A673 (cell line): ENCODE measurements around the gene FBXO42.

Source experiments
- EZH2 ChIP-seq: fragments of 200-600 bp; sonication (generic); IDR thresholded peaks from 2 replicates; pipeline ENCODE4 v1.6.1; 2017; ENCODE audit warnings: borderline replicate concordance, low read depth, mild to moderate bottlenecking, mixed read lengths, antibody characterized with exemption, low read length; ENCODE audit not compliant: poor library complexity, severe bottlenecking
- TF ChIP-seq, protein P1 (sequence below): fragments of 300-800, 200-600 bp; sonication (generic); conservative IDR thresholded peaks from 2 replicates; pipeline ENCODE4 v1.5.1; 2017; ENCODE audit warnings: low read depth, mild to moderate bottlenecking, antibody characterized with exemption, low read length, moderate library complexity, mixed read lengths

DNA sequence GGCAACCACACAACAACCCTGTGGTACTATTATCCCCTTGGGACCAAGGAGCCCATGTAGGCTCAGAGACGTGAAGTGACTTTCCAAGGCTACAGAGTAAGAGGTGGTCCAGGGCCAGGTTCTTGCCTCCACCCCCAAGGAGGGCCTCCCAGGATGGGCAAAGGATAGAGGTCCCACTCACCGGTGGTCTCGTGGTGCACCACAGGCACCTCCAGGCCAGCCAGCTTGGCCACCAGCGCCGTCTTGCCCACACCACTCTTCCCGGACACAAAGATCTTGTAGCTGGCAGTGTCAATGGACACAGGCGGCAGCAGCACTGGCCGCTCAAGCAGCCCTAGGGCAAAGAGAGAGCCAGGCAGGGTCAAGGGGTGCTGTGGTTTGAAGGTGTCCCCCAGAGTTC is 118.8 kb downstream of the FBXO42 start:
- TF ChIP-seq, protein P1, sequence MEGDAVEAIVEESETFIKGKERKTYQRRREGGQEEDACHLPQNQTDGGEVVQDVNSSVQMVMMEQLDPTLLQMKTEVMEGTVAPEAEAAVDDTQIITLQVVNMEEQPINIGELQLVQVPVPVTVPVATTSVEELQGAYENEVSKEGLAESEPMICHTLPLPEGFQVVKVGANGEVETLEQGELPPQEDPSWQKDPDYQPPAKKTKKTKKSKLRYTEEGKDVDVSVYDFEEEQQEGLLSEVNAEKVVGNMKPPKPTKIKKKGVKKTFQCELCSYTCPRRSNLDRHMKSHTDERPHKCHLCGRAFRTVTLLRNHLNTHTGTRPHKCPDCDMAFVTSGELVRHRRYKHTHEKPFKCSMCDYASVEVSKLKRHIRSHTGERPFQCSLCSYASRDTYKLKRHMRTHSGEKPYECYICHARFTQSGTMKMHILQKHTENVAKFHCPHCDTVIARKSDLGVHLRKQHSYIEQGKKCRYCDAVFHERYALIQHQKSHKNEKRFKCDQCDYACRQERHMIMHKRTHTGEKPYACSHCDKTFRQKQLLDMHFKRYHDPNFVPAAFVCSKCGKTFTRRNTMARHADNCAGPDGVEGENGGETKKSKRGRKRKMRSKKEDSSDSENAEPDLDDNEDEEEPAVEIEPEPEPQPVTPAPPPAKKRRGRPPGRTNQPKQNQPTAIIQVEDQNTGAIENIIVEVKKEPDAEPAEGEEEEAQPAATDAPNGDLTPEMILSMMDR = no peak
- no peak for TF ChIP-seq EZH2
